H1 (cell line): Measurements from ENCODE around the gene SLCO4A1. TPM values are rescaled to one million over a fixed set of nuclear protein-coding genes. Genes with fewer than 3 reads are reported as not detected.

Experiments used
- EP300 ChIP-seq, 2 experiments: IDR thresholded peaks; 1 replicate in 1 of 2; 2 replicates in 1 of 2; pipeline ENCODE4 v1.6.1; 2011 to 2012; ENCODE audit warnings: low read depth in 2 of 2, low read length in 2 of 2, mild to moderate bottlenecking in 2 of 2, borderline replicate concordance in 1 of 2, inconsistent platforms in 1 of 2, moderate library complexity in 1 of 2
- FOSL1 ChIP-seq: IDR thresholded peaks from 2 replicates; pipeline ENCODE4 v1.6.1; 2011; ENCODE audit warnings: mild to moderate bottlenecking, low read depth, low read length, moderate library complexity; ENCODE audit not compliant: insufficient read depth
- KDM4A ChIP-seq: IDR thresholded peaks from one replicate; pipeline ENCODE4 v1.7.1; 2012; ENCODE audit warnings: low read depth, mild to moderate bottlenecking, moderate library complexity, low read length, inconsistent platforms; ENCODE audit not compliant: severe bottlenecking
- SIRT6 ChIP-seq: IDR thresholded peaks from one replicate; pipeline ENCODE4 v1.7.1; 2012; ENCODE audit warnings: low read length, inconsistent platforms
- SUZ12 ChIP-seq: fragments of 200-600 bp; sonication (generic); IDR thresholded peaks from 2 replicates; pipeline ENCODE4 v1.6.1; 2012; ENCODE audit warnings: mild to moderate bottlenecking, inconsistent platforms, low read length, moderate library complexity, mixed read lengths
- polyA plus RNA-seq, 7 experiments: library from polyadenylated mRNA; depleted of rRNA in 3 of 7; stranded (reverse) in 5 of 7; unstranded in 2 of 7; fragments of >200 nt in 5 of 7; fragments of 200-250 nt in 2 of 7; gene quantifications; 1 replicate in 5 of 7; 2 replicates in 1 of 7; 4 replicates in 1 of 7; pipeline versions ENCODE4 v1.2.1 to v1.2.3, GENCODE V29; 2011 to 2013; ENCODE audit warnings: missing spikeins in 2 of 7, mixed read lengths in 2 of 7
- total RNA-seq: library from RNA; stranded (reverse); fragmentation: NEBNext Ultra II Directional; extraction: Animal tissue kit (Norgen Biotek cat#: 25700); gene quantifications from 2 replicates; pipeline ENCODE4 v1.2.1, GENCODE V29; 2021
- TF ChIP-seq, protein P1 (sequence below): fragments of 300-600 bp; sonication (generic); IDR thresholded peaks from 2 replicates; pipeline ENCODE4 v1.7.1; 2012; ENCODE audit warnings: low read length, moderate library complexity, mild to moderate bottlenecking, inconsistent platforms; ENCODE audit not compliant: insufficient replicate concordance

SLCO4A1 gene
- total and polyA plus RNA-seq, 2 of the 8 experiments (the other 6 are each of a cell fraction or from before 2014, with no cell fraction given), result 10.5 to 18.5 TPM

DNA sequence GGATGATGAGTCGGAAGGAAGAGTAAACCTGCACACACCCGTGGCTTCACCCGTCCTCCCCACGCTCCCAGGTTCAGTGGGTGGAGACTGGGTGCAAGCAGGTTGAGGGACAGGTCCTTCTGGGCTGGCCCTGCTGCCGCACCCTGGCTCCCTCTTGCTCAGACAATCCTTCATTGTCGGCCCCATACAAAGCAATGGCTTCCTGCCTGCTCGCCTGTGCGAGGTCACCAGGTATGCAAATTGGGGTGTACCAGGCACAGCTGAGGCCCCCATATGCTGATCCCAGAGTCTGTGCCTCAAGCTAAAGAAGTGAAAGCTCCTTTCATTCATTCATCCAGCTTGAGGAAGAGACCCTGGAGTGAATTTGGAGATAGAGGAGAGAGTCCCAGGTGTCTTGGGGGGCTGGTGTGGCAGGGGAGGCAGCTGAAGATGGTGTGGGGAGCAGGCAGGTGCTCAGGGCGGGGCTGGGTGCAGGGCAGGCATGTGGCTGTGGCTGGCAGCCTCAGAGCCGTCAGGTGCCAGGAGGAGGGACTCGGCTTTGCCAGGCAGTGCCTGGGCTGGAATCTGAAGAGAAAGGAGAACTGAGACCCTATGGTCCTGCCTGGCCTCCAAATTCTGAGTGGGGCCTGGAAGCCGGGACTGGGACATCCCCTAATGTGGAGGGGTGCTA is 4.7 kb downstream of the SLCO4A1 start (continued):
- TF ChIP-seq FOSL1 (no peak), KDM4A (no peak), SIRT6 (no peak), EP300 (IDR thresholded peaks at IDR 0.05; ENCODE audit: borderline replicate concordance in 1 of 2, low read depth in 2 of 2, low read length in 2 of 2) (no peak), SUZ12 (no peak)
- TF ChIP-seq, protein P1, sequence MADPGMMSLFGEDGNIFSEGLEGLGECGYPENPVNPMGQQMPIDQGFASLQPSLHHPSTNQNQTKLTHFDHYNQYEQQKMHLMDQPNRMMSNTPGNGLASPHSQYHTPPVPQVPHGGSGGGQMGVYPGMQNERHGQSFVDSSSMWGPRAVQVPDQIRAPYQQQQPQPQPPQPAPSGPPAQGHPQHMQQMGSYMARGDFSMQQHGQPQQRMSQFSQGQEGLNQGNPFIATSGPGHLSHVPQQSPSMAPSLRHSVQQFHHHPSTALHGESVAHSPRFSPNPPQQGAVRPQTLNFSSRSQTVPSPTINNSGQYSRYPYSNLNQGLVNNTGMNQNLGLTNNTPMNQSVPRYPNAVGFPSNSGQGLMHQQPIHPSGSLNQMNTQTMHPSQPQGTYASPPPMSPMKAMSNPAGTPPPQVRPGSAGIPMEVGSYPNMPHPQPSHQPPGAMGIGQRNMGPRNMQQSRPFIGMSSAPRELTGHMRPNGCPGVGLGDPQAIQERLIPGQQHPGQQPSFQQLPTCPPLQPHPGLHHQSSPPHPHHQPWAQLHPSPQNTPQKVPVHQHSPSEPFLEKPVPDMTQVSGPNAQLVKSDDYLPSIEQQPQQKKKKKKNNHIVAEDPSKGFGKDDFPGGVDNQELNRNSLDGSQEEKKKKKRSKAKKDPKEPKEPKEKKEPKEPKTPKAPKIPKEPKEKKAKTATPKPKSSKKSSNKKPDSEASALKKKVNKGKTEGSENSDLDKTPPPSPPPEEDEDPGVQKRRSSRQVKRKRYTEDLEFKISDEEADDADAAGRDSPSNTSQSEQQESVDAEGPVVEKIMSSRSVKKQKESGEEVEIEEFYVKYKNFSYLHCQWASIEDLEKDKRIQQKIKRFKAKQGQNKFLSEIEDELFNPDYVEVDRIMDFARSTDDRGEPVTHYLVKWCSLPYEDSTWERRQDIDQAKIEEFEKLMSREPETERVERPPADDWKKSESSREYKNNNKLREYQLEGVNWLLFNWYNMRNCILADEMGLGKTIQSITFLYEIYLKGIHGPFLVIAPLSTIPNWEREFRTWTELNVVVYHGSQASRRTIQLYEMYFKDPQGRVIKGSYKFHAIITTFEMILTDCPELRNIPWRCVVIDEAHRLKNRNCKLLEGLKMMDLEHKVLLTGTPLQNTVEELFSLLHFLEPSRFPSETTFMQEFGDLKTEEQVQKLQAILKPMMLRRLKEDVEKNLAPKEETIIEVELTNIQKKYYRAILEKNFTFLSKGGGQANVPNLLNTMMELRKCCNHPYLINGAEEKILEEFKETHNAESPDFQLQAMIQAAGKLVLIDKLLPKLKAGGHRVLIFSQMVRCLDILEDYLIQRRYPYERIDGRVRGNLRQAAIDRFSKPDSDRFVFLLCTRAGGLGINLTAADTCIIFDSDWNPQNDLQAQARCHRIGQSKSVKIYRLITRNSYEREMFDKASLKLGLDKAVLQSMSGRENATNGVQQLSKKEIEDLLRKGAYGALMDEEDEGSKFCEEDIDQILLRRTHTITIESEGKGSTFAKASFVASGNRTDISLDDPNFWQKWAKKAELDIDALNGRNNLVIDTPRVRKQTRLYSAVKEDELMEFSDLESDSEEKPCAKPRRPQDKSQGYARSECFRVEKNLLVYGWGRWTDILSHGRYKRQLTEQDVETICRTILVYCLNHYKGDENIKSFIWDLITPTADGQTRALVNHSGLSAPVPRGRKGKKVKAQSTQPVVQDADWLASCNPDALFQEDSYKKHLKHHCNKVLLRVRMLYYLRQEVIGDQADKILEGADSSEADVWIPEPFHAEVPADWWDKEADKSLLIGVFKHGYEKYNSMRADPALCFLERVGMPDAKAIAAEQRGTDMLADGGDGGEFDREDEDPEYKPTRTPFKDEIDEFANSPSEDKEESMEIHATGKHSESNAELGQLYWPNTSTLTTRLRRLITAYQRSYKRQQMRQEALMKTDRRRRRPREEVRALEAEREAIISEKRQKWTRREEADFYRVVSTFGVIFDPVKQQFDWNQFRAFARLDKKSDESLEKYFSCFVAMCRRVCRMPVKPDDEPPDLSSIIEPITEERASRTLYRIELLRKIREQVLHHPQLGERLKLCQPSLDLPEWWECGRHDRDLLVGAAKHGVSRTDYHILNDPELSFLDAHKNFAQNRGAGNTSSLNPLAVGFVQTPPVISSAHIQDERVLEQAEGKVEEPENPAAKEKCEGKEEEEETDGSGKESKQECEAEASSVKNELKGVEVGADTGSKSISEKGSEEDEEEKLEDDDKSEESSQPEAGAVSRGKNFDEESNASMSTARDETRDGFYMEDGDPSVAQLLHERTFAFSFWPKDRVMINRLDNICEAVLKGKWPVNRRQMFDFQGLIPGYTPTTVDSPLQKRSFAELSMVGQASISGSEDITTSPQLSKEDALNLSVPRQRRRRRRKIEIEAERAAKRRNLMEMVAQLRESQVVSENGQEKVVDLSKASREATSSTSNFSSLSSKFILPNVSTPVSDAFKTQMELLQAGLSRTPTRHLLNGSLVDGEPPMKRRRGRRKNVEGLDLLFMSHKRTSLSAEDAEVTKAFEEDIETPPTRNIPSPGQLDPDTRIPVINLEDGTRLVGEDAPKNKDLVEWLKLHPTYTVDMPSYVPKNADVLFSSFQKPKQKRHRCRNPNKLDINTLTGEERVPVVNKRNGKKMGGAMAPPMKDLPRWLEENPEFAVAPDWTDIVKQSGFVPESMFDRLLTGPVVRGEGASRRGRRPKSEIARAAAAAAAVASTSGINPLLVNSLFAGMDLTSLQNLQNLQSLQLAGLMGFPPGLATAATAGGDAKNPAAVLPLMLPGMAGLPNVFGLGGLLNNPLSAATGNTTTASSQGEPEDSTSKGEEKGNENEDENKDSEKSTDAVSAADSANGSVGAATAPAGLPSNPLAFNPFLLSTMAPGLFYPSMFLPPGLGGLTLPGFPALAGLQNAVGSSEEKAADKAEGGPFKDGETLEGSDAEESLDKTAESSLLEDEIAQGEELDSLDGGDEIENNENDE, result no peak
- TF ChIP-seq, all 59 proteins: peak for 0
